Measurements from ENCODE around the gene PTPRJ.
A peak's percentile ranks its signal among the peaks of the same experiment; 100 is the strongest.

Gene PTPRJ

DNA sequence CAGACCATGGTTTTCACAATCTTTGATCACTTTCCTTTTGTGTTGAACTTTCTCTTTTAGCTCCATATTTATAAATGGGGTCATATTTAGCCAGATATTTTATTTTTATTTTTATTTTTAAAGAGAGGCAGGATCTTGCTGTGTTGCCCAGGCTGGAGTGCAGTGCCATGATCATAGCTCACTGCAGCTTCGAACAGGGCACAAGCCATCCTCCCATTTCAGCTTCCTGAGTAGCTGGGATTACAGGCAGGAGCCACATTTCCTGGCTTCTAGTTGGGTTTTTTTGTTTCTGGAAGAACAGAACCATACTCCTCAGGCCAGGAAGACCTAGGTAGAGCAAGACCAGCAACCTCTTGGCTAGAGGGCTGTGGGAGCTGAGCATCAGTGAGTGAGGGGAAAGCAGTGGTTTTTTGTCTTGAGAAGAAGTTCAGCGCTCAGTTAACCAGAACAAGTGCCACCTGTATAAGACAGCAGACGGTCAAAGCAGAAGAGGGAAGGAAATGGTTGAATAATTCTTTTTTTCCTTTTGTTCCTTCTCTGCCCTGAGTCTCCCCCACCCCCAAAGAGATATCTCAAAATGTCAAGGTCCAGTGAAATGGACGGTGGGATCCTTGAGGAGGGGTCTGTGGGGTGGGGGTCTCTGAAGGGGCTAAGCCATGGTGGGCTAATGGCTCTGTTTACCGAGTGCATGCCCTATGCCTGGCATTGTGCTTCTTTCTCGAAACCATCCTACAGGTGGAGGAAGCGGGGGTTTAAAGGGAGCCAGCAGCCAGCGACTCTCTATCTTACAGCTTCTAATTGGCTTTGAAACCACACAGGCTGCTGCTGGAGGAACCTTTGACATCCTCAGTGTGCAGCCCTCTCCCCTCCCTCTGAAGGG, 63.0 kb downstream of the PTPRJ start:
- peak; percentile 38 for DNase-seq (ENCODE audit: low read depth)
- TF ChIP-seq POLR2A (IDR thresholded peaks at IDR 0.05; ENCODE audit: extremely low read depth, insufficient read length): no peak
- no peak overlapping the region for H3K4me3 ChIP-seq (ENCODE audit: low read depth, low read length)

DNA sequence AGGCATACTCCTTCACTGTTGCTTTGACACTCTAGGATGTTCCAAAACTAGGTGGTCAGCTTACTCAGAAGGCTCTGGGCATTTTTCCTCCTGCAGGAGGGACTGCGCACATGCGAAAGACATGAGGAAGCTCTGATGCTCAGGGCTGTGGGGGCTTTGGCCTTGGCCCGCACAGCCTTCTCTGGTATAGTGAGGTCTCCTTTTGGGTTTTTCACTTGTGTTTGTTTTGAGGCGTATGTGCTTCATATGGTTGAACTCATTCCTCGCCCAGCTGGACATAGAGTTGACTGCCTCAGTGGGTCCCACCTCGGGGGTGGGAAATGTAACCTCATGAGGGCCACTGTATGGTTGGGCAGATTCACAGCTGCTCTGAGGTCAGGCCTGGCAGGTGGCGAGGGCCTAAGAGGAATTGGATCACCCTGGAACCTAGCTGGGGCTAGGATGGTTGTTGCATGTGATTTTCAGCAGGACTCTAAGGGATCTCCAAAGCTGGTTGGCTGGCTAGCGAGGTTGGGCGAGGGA, 63.7 kb downstream of the PTPRJ start:
- TF ChIP-seq, protein P1, sequence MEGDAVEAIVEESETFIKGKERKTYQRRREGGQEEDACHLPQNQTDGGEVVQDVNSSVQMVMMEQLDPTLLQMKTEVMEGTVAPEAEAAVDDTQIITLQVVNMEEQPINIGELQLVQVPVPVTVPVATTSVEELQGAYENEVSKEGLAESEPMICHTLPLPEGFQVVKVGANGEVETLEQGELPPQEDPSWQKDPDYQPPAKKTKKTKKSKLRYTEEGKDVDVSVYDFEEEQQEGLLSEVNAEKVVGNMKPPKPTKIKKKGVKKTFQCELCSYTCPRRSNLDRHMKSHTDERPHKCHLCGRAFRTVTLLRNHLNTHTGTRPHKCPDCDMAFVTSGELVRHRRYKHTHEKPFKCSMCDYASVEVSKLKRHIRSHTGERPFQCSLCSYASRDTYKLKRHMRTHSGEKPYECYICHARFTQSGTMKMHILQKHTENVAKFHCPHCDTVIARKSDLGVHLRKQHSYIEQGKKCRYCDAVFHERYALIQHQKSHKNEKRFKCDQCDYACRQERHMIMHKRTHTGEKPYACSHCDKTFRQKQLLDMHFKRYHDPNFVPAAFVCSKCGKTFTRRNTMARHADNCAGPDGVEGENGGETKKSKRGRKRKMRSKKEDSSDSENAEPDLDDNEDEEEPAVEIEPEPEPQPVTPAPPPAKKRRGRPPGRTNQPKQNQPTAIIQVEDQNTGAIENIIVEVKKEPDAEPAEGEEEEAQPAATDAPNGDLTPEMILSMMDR (IDR thresholded peaks at IDR 0.05; ENCODE audit: low read depth, low read length): no peak
- TF ChIP-seq MYC (IDR thresholded peaks at IDR 0.05; ENCODE audit: low read depth, low read length) (no peak), POLR2A (IDR thresholded peaks at IDR 0.05; ENCODE audit: extremely low read depth, insufficient read length) (no peak)
- TF ChIP-seq, protein P2, sequence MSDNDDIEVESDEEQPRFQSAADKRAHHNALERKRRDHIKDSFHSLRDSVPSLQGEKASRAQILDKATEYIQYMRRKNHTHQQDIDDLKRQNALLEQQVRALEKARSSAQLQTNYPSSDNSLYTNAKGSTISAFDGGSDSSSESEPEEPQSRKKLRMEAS (IDR thresholded peaks at IDR 0.05; ENCODE audit: low read depth, low read length): no peak
- no peak overlapping the region for H3K4me3 ChIP-seq (ENCODE audit: low read depth, low read length)
- no peak for DNase-seq (ENCODE audit: low read depth)

DNA sequence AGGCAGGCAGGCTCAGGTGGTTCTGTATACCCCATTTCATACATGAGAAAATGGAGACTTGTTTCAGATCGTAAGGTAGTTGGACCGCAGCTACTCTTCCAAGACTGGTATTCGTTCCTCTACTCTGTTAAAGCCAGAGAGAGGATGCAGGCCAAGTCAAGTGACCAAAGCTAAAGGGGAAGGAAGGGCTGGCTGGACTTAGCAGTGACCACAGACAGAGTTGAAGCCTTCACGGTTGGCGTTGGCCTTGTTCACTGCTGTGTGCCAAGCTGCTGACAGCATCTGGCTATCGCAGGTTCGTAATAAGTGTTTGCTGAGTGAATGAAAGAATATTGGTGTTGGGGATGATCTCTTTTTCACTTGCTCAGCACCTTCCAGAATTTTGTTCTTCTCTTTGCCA, 64.2 kb downstream of the PTPRJ start:
- DNase-seq (ENCODE audit: low read depth): no peak
- TF ChIP-seq, protein P1 (IDR thresholded peaks at IDR 0.05; ENCODE audit: low read depth, low read length): no peak
- TF ChIP-seq POLR2A (IDR thresholded peaks at IDR 0.05; ENCODE audit: extremely low read depth, insufficient read length): no peak
- no peak for TF ChIP-seq MYC (IDR thresholded peaks at IDR 0.05; ENCODE audit: low read depth, low read length)
- TF ChIP-seq, protein P2 (IDR thresholded peaks at IDR 0.05; ENCODE audit: low read depth, low read length): no peak
- H3K4me3 ChIP-seq (ENCODE audit: low read depth, low read length): no peak overlapping the region

DNA sequence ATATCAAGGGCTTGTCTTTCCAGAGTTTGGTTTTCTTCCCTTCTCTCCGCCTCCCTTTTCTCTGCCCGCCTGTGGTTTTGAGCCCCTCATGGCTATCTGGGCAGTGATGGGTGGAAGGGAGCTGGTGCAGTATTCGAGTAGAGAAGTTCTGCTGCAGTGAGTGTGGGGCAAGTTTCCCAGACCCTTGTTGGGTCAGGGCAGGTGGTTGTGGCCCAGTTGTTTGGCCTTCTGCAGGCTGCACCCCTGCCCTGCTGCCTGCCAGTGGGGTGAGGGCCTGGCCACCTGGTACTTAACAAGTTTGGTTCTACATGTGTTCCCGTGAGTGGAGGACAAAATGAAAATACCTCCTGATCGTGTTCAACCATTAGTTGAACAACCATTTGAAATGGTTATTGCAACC, 65.2 kb downstream of the PTPRJ start:
- no peak overlapping the region for H3K4me3 ChIP-seq (ENCODE audit: low read depth, low read length)
- DNase-seq (ENCODE audit: low read depth): no peak
- TF ChIP-seq, protein P1 (IDR thresholded peaks at IDR 0.05; ENCODE audit: low read depth, low read length): no peak
- TF ChIP-seq, protein P2 (IDR thresholded peaks at IDR 0.05; ENCODE audit: low read depth, low read length): no peak
- TF ChIP-seq MYC (IDR thresholded peaks at IDR 0.05; ENCODE audit: low read depth, low read length) (no peak), POLR2A (IDR thresholded peaks at IDR 0.05; ENCODE audit: extremely low read depth, insufficient read length) (no peak)

DNA sequence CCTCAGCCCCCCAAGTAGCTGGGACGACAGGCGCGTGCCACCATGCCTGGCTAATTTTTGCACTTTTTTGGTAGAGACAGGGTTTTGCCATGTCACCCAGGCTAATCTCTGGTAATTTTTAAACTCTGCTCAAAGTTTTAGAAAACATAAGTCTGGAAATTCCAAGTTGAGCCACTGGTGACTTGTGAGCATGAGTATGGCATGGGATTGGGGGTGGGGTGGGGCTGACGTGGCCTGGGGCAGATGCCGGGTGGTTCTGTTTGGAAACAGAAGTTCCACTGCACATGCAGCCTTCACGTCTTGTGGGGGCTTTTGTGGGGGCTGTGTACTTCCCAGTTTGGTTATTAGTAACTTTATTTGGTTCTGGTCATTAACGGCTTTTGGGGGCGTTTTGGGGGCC, 67.3 kb downstream of the PTPRJ start:
- DNase-seq (ENCODE audit: low read depth): peak; percentile 54
- H3K4me3 ChIP-seq (ENCODE audit: low read depth, low read length): no peak overlapping the region
- no peak for TF ChIP-seq MYC (IDR thresholded peaks at IDR 0.05; ENCODE audit: low read depth, low read length)
- no peak for TF ChIP-seq POLR2A (IDR thresholded peaks at IDR 0.05; ENCODE audit: extremely low read depth, insufficient read length)
- TF ChIP-seq, protein P1 (IDR thresholded peaks at IDR 0.05; ENCODE audit: low read depth, low read length): no peak
- TF ChIP-seq, protein P2 (IDR thresholded peaks at IDR 0.05; ENCODE audit: low read depth, low read length): no peak

DNA sequence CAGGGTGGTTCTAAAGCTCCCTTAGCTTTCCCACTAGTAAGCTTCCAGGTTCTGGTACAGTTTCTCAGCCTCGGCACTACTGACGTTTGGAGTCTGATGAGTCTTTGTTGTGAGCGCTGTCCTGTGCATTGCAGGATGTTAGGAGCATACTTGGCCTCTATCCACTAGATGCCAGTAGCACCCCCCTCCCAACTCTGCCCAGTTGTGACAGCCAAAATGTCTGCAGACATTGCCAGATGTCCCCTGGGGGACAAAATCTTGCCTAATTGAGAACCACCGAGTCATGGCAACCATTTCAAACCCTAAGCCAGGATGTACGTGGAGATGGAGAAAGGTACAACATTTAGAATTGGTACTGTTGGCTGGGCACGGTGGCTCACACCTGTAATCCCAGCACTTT, 68.7 kb downstream of the PTPRJ start:
- H3K4me3 ChIP-seq (ENCODE audit: low read depth, low read length): no peak overlapping the region
- peak; percentile 83 for DNase-seq (ENCODE audit: low read depth)
- TF ChIP-seq MYC (IDR thresholded peaks at IDR 0.05; ENCODE audit: low read depth, low read length): no peak
- TF ChIP-seq, protein P1 (IDR thresholded peaks at IDR 0.05; ENCODE audit: low read depth, low read length): peak; percentile 26
